A673 (cell line): ENCODE results near the gene METRN. TPM values are rescaled to one million over a fixed set of nuclear protein-coding genes. Genes with fewer than 3 reads are reported as not detected.

ENCODE experiments used
- BruUV-seq: library from RNA; stranded (reverse); fragments of 400-500 nt; replicated peaks from 2 replicates; lab custom pipeline; 2021; lab: Mats Ljungman, UMichigan
- CTCF ChIA-PET: fragments of 300-600 bp; sonication (Branson Sonifier 250); formaldehyde crosslinking; loops from one replicate; lab custom pipeline; 2022; ENCODE audit warnings: antibody characterized with exemption; lab: Charles Lee
- POLR2A ChIA-PET: fragments of 300-600 bp; sonication (Branson Sonifier 250); formaldehyde crosslinking; loops from one replicate; lab custom pipeline; 2022; ENCODE audit warnings: antibody characterized with exemption; ENCODE audit not compliant: low non-redundant PET; lab: Charles Lee
- DNase-seq: peaks from one replicate; pipeline ENCODE4 v3.0.0-alpha.2; 2015; ENCODE audit warnings: low spot score
- H3K27ac ChIP-seq: fragments of 200-600 bp; sonication (generic); 2 replicates; pipeline ENCODE4 v1.5.1; 2016; ENCODE audit warnings: mixed run types, low read depth, mild to moderate bottlenecking, mixed read lengths, antibody characterized with exemption, low read length; ENCODE audit not compliant: poor library complexity, severe bottlenecking
- H3K27me3 ChIP-seq: fragments of 200-600 bp; sonication (generic); replicated peaks from 2 replicates; pipeline ENCODE4 v1.6.1; 2017; ENCODE audit warnings: mixed run types, low read depth, mild to moderate bottlenecking, mixed read lengths, antibody characterized with exemption, low read length; ENCODE audit not compliant: insufficient read depth, poor library complexity
- H3K36me3 ChIP-seq: fragments of 200-600 bp; sonication (generic); 2 replicates; pipeline ENCODE4 v1.6.1; 2016; ENCODE audit warnings: mixed run types, mild to moderate bottlenecking, mixed read lengths, antibody characterized with exemption, low read length; ENCODE audit not compliant: insufficient read depth, poor library complexity, severe bottlenecking
- H3K4me1 ChIP-seq: fragments of 200-600 bp; sonication (generic); 2 replicates; pipeline ENCODE4 v1.6.1; 2017; ENCODE audit warnings: mixed run types, mild to moderate bottlenecking, mixed read lengths, antibody characterized with exemption, low read length; ENCODE audit not compliant: insufficient read depth, poor library complexity, severe bottlenecking
- H3K4me3 ChIP-seq: fragments of 200-600 bp; sonication (generic); 2 replicates; pipeline ENCODE4 v1.5.1; 2016; ENCODE audit warnings: low read depth, mixed run types, mild to moderate bottlenecking, mixed read lengths, low read length; ENCODE audit not compliant: poor library complexity, severe bottlenecking
- H3K9me3 ChIP-seq: fragments of 200-600 bp; sonication (generic); 2 replicates; pipeline ENCODE4 v1.6.1; 2016; ENCODE audit warnings: mixed run types, low read depth, mild to moderate bottlenecking, mixed read lengths, antibody characterized with exemption, low read length; ENCODE audit not compliant: poor library complexity, severe bottlenecking
- CTCF ChIP-seq: fragments of 300-800, 200-600 bp; sonication (generic); conservative IDR thresholded peaks from 2 replicates; pipeline ENCODE4 v1.5.1; 2017; ENCODE audit warnings: low read depth, mild to moderate bottlenecking, antibody characterized with exemption, low read length, moderate library complexity, mixed read lengths
- EZH2 ChIP-seq: fragments of 200-600 bp; sonication (generic); IDR thresholded peaks from 2 replicates; pipeline ENCODE4 v1.6.1; 2017; ENCODE audit warnings: borderline replicate concordance, low read depth, mild to moderate bottlenecking, mixed read lengths, antibody characterized with exemption, low read length; ENCODE audit not compliant: poor library complexity, severe bottlenecking
- intact Hi-C: fragments of 100-400 bp; cut with micrococcal nuclease; formaldehyde crosslinking; loops from one replicate; pipeline ENCODE4 v1.10.0; 2022; ENCODE audit not compliant: unreplicated experiment
- total RNA-seq: library from RNA; stranded (reverse); gene quantifications from 2 replicates; pipeline ENCODE4 v1.2.3, GENCODE V29; 2021

Gene METRN
- total RNA-seq, 1 experiment from 2014 or later = 0.86 TPM

- H3K27me3 ChIP-seq = no peaks in the 10 kb centered on the region
- H3K27ac ChIP-seq = no peak overlapping the region
- no peaks in the 10 kb centered on the region for H3K4me1 ChIP-seq
- POLR2A ChIA-PET = no interaction called here
- intact Hi-C loops = no loop called here
- no peaks in the 10 kb centered on the region for H3K9me3 ChIP-seq
- CTCF ChIA-PET = no interaction called here
- H3K36me3 ChIP-seq = no peaks in the 10 kb centered on the region
- no TSS peak for BruUV-seq
- TF ChIP-seq EZH2 = no peak
- no peak for TF ChIP-seq CTCF
- no peak for DNase-seq
- H3K4me3 ChIP-seq = no peak overlapping the region
Observed at GRCh38 chr16:767743-768235, 52.9 kb downstream of the METRN start.

GRCh38 chr16:768428-768827 is 53.5 kb downstream of the METRN start:
- Histone ChIP-seq H3K27me3 (no peaks in the 10 kb centered on the region), H3K27ac (no peak overlapping the region), H3K4me1 (no peaks in the 10 kb centered on the region), H3K4me3 (no peak overlapping the region), H3K9me3 (no peaks in the 10 kb centered on the region), H3K36me3 (no peaks in the 10 kb centered on the region)
- BruUV-seq = no TSS peak
- TF ChIP-seq CTCF = no peak
- CTCF ChIA-PET = no interaction called here
- DNase-seq = no peak
- intact Hi-C loops = no loop called here
- POLR2A ChIA-PET = no interaction called here

Other genes with a start within 250 kb of the METRN start
- 77.7 and 91.2 TPM in 2 replicates for gene CAPN15, start 187.4 kb upstream of the METRN start, total RNA-seq
- 0.13 TPM in 1 of 2 replicates, not detected in the other for gene PRR35, start 154.7 kb upstream of the METRN start, total RNA-seq
- 0.21 and 0.52 TPM in 2 replicates for gene NHLRC4, start 148.1 kb upstream of the METRN start, total RNA-seq
- 59.4 and 65.7 TPM in 2 replicates for gene PIGQ, start 145.2 kb upstream of the METRN start, total RNA-seq
- 19.9 and 20.6 TPM in 2 replicates for gene RAB40C, start 125.1 kb upstream of the METRN start, total RNA-seq
- 1.7 and 1.8 TPM in 2 replicates for gene WFIKKN1, start 84.1 kb upstream of the METRN start, total RNA-seq
- 136 and 138 TPM in 2 replicates for gene METTL26, start 78.8 kb upstream of the METRN start, total RNA-seq
- 22.4 and 27.1 TPM in 2 replicates for gene MCRIP2, start 73.3 kb upstream of the METRN start, total RNA-seq
- 143 and 147 TPM in 2 replicates for gene WDR90, start 65.8 kb upstream of the METRN start, total RNA-seq
- gene RHOT2, start 47.0 kb upstream of the METRN start, total RNA-seq = 184 and 193 TPM in 2 replicates
- 1.5 and 2.3 TPM in 2 replicates for gene RHBDL1, start 39.4 kb upstream of the METRN start, total RNA-seq
- 88.2 and 95.2 TPM in 2 replicates for gene STUB1, start 34.7 kb upstream of the METRN start, total RNA-seq
- gene JMJD8, start 30.8 kb upstream of the METRN start, total RNA-seq = 78.1 and 87.1 TPM in 2 replicates
- 17.7 and 18.2 TPM in 2 replicates for gene WDR24, start 24.7 kb upstream of the METRN start, total RNA-seq
- 1.1 and 2.7 TPM in 2 replicates for gene FBXL16, start 9.3 kb upstream of the METRN start, total RNA-seq
- gene ANTKMT, start 6.0 kb downstream of the METRN start, total RNA-seq = 21.2 and 26.0 TPM in 2 replicates
- gene CCDC78, start 11.3 kb downstream of the METRN start, total RNA-seq = 0.28 and 1.4 TPM in 2 replicates
- 2.5 and 3.5 TPM in 2 replicates for gene HAGHL, start 12.0 kb downstream of the METRN start, total RNA-seq
- gene CIAO3, start 25.9 kb downstream of the METRN start, total RNA-seq = 48.4 and 50.0 TPM in 2 replicates
- not detected in 2 replicates for gene MSLN, start 45.6 kb downstream of the METRN start, total RNA-seq
- 36.1 and 41.1 TPM in 2 replicates for gene RPUSD1, start 73.3 kb downstream of the METRN start, total RNA-seq
- 124 and 125 TPM in 2 replicates for gene CHTF18, start 73.5 kb downstream of the METRN start, total RNA-seq
- gene GNG13, start 85.6 kb downstream of the METRN start, total RNA-seq = not detected in 2 replicates